GM18502 (cell line): Measurements from ENCODE around the gene WIZ.
A peak's percentile ranks its signal among the peaks of the same experiment; 100 is the strongest.

Source experiments
- ATAC-seq: cut with Tn5 transposase; IDR thresholded peaks from one replicate; pipeline ENCODE4 v1.9.1; 2021; ENCODE audit warnings: mild to moderate bottlenecking; ENCODE audit not compliant: unreplicated experiment, poor library complexity

Gene WIZ

GRCh38 chr19:15432629-15433518 is 16.9 kb downstream of the WIZ start:
- peak; percentile 79 for ATAC-seq

DNA sequence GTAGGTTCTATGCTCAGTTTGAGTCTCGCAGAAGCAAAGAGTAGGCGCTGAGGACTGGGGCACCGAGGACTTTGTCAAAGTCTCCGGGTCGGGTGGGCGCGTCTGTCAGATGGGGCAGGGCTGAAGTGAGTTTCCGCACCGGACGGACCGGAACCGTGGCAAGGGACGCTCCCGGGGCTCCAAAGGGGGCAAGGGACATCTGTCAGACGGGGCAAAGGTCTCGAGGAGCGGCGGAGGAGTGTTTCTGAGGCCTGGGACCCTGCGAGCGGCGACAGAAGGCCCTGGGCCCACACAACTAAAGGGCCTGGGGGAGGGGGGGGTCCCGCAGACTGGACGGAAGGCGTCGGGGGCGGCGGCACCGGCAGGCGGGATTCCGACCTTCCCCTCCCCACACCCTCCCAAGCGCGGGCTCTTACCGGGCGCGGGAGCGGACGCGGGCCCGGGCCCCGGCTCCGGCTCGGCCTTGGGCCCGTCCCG is 17.7 kb downstream of the WIZ start:
- no peak for ATAC-seq

- ATAC-seq = no peak
Observed at GRCh38 chr19:15431396-15432017, 18.2 kb downstream of the WIZ start.

DNA sequence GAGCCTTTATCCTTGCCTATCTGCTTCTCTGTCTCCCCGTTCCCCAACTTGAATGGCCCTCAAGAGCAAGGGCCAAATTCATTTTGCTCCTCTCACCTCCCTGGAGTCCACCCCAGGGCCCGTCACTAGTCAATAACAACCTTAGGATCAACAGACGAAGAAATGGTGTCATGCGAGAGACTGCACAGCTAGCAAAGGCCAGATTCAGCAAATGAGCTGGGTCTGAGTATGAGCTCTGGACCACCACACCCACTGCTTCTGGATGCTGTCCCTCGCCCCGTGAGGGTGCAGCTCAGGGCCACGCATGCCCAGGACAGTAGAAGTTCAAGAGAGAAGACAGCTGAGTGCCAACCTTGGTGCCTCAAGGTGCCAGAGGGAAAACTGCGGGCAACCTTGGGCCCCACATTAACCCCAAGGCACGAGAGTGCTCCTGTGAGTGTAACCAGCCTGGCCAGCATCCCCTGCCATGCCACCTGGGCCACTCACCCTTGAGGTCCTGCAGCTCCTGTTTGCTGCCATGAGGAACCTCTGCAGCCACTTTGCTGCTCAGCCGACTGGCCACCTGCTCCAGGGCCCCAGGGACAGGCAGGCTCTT is 19.1 kb downstream of the WIZ start:
- no peak for ATAC-seq

DNA sequence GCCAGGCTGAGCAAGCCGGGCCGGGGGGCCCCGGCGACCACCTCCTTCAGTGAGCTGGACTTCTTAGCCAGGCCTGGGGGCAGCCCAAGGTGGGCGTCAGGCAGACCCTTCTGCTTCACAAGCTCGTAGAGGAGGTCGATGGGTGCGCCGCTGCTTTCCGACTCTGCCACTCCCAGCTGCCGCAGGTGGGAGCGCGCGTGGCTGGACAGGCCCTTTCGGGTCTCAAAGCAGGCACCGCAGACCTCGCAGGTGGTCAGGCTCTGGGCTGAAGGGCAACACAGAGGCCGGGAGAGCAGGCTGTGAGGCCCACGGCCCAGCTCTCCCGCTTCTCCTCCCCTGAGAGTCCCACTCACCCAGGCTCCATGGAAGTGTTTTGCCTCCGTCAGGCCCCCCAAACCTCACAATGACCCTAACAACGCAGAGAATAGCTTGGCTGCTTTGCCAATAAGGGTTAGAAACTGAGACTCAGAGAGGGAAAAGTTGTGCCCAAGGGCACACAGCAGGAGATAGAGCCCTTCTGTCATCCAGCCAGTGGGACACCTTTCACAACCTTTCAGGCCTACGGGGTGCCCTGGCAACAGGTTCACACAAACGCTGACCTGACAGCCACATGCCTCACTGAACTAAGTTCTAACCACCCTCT is 19.8 kb downstream of the WIZ start:
- ATAC-seq = no peak

DNA sequence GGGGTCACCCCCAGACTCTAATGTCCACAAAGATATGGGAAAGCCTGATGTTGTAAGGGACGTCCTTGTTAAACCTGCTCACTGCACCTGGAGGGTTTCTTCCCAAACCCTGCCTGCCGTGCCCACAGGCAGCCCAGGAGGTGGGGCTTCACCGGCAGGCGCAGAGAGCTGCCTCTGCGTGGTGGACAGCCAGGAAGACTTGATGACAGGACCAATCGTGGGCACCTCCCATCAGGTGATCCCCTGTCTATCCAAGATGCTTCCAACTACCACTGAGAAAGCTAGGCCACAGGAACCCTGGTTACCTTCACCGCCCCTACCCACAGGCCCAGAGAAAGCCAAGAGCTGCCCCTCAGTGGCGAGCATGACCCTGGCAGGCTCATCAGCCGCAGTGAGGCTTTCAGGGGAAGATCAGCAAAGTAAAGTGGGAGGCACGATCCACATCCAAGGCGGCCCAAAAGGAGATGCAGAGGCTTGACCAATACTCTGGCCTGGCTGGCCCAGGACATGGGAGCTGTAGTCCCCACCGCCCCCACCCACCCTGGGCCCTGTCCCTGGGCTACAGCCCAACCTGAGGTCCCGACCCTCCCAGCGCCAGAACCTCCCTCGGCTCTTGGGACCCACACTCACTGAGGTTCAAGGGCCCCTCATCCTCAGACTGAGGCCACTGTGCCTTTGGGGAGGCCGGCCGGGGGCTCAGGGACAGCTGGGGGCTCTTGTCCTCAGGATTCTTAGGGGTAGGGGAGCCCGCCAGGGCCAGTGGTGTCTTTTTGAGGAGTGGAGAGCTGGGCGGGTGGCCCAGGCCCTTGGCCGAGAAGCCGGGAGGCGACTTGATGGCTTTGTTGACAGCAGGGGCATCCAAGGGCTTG is 20.6 kb downstream of the WIZ start:
- ATAC-seq = no peak

- ATAC-seq = no peak
Observed at GRCh38 chr19:15427991-15428471, 21.7 kb downstream of the WIZ start.

GRCh38 chr19:15427350-15427700 is 22.4 kb downstream of the WIZ start:
- no peak for ATAC-seq

- ATAC-seq = no peak
Observed at GRCh38 chr19:15426485-15427349, 23.0 kb downstream of the WIZ start.

GRCh38 chr19:15425321-15425950 is 24.3 kb downstream of the WIZ start:
- no peak for ATAC-seq

GRCh38 chr19:15424692-15425272 is 25.0 kb downstream of the WIZ start:
- no peak for ATAC-seq

- no peak for ATAC-seq
Observed at GRCh38 chr19:15424121-15424520, 25.6 kb downstream of the WIZ start.

- ATAC-seq = no peak
Observed at GRCh38 chr19:15423130-15423529, 26.6 kb downstream of the WIZ start.

DNA sequence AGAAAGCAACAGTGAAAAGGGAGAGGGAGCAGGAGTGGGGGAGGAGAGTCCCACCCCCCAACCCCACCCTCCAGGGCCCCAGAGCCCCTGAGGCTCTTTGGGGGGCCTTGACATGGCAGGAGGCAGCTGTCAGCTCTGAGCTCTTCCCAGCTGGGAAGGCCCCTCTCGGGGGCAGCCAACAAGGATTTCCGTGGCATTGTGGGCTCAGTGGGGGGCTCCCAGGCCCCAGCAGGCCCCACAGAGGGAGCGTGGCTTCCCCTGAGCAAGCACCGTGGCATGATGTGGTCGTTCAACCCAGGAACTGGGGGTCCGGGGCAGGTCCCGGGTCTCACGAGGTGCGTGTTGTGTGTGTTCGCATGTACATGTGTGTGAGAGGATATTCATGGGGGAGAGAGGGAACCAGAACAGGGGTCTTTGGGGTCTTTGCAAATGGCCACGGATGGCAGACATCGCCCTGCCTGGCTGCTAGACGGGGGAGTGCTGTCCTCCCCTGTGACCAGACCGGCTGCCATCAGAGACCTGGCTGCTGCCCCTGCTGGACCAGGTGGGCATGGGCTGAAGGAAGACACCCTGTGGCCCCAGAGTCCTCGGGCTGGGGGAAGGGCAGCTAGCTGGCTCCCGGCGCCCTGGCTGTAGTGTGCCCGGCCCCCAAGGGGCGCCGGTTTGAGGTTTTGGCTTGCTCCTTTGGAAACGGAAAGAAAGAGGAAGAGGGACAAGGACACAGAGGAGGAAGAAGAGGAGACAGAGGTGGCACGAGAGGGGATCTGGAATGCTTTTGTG is 27.3 kb downstream of the WIZ start:
- no peak for ATAC-seq

GRCh38 chr19:15421721-15422260 is 28.0 kb downstream of the WIZ start:
- ATAC-seq = no peak

DNA sequence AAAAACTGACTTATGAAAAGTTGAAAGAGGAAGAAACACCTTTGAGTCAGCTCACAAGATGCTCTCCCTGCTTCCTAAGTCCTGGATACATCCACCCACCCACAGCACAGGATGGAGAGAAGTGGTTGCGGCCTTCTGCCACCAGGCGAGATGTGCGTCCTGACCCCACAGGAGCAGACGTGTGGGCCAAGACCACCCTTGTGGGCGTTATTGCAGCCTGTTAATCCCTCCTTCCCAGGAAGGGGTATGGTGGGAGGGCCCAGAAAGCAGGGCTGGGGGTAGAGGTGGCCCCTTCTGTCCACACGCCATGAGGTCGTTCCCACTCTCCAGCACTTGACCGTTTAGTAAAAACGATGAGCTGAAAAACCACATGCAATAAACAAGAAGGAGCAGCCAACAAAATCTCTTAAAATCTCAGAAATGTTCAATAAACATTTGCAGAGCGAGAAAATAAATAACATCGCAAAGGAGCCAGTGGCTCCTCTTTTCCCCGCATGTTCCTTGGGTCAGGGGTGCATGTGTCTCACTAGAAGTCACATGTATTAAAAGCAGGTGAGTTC is 28.5 kb downstream of the WIZ start:
- no peak for ATAC-seq
